Liver (tissue), 9 donors: ENCODE measurements around the gene ITPKB. TPM values are rescaled to one million over a fixed set of nuclear protein-coding genes. Genes with fewer than 3 reads are reported as not detected.
A peak's percentile ranks its signal among the peaks of the same experiment; 100 is the strongest.

Experiments
- DNase-seq: peaks from one replicate; pipeline ENCODE4 v3.0.0-alpha.2; 2017; ENCODE audit warnings: low spot score
- H3K27ac ChIP-seq, 2 donors: one replicate each; pipeline ENCODE4 v1.7.0; 2013; ENCODE audit warnings: inconsistent platforms in 2 of 2, low read length in 2 of 2, control low read depth in 1 of 2, low read depth in 1 of 2, mild to moderate bottlenecking in 1 of 2
- H3K27me3 ChIP-seq, 4 donors: one replicate each; pipeline versions ENCODE4 v1.6.1 to v1.7.0; 2013; ENCODE audit warnings: low read length in 3 of 4, inconsistent platforms in 1 of 4, mild to moderate bottlenecking in 1 of 4, moderate library complexity in 1 of 4; ENCODE audit not compliant: control insufficient read depth in 4 of 4, insufficient read depth in 4 of 4
- H3K36me3 ChIP-seq, 4 donors: one replicate each; pipeline versions ENCODE4 v1.6.1 to v1.7.0; 2013; ENCODE audit warnings: low read length in 3 of 4, mild to moderate bottlenecking in 3 of 4, low read depth in 1 of 4, moderate library complexity in 1 of 4; ENCODE audit not compliant: control insufficient read depth in 4 of 4, insufficient read depth in 3 of 4
- H3K4me1 ChIP-seq, 4 donors: one replicate each; pipeline versions ENCODE4 v1.6.1 to v1.7.0; 2013; ENCODE audit warnings: low read length in 3 of 4, mild to moderate bottlenecking in 3 of 4, moderate library complexity in 1 of 4; ENCODE audit not compliant: control insufficient read depth in 4 of 4, insufficient read depth in 4 of 4
- H3K4me3 ChIP-seq, 3 donors: one replicate each; pipeline versions ENCODE4 v1.6.1 to v1.7.0; 2013; ENCODE audit warnings: low read length in 3 of 3, control low read depth in 1 of 3, low read depth in 1 of 3, mild to moderate bottlenecking in 1 of 3
- H3K9ac ChIP-seq, 2 donors: one replicate each; pipeline ENCODE4 v1.7.0; 2013; ENCODE audit warnings: low read length in 2 of 2, mild to moderate bottlenecking in 2 of 2, moderate library complexity in 2 of 2, control low read depth in 1 of 2, low read depth in 1 of 2
- H3K9me3 ChIP-seq, 4 donors: one replicate each; pipeline versions ENCODE4 v1.6.1 to v1.7.0; 2013; ENCODE audit warnings: low read length in 3 of 4; ENCODE audit not compliant: control insufficient read depth in 4 of 4
- ATF3 ChIP-seq: IDR thresholded peaks from 2 replicates; pipeline ENCODE4 v1.6.1; 2016; ENCODE audit warnings: antibody characterized with exemption
- CTCF ChIP-seq: fragments of 150-350 bp; IDR thresholded peaks from 2 replicates; pipeline ENCODE4 v1.5.1; 2017; ENCODE audit warnings: improper control_type of control experiment, low read depth, low read length; ENCODE audit not compliant: missing input control
- FOXA1 ChIP-seq: IDR thresholded peaks from 2 replicates; pipeline ENCODE4 v1.6.1; 2016; ENCODE audit warnings: antibody characterized with exemption
- FOXA2 ChIP-seq: IDR thresholded peaks from 2 replicates; pipeline ENCODE4 v1.6.1; 2016; ENCODE audit warnings: antibody characterized with exemption
- GABPA ChIP-seq, 2 donors: IDR thresholded peaks in 1 of 2; conservative IDR thresholded peaks in 1 of 2; 2 replicates each; pipeline ENCODE4 v1.6.1; 2016; ENCODE audit warnings: antibody characterized with exemption in 2 of 2, mild to moderate bottlenecking in 1 of 2, moderate library complexity in 1 of 2
- HNF4G ChIP-seq: IDR thresholded peaks from 2 replicates; pipeline ENCODE4 v1.6.1; 2016; ENCODE audit warnings: antibody characterized with exemption
- MAX ChIP-seq: IDR thresholded peaks from 2 replicates; pipeline ENCODE4 v1.6.1; 2016; ENCODE audit warnings: antibody characterized with exemption
- NR2F2 ChIP-seq: IDR thresholded peaks from 2 replicates; pipeline ENCODE4 v1.6.1; 2016; ENCODE audit warnings: antibody characterized with exemption
- RAD21 ChIP-seq, 2 donors: IDR thresholded peaks; 2 replicates each; pipeline ENCODE4 v1.6.1; 2016; ENCODE audit warnings: antibody characterized with exemption in 2 of 2, mild to moderate bottlenecking in 2 of 2
- REST ChIP-seq: IDR thresholded peaks from 2 replicates; pipeline ENCODE4 v1.6.1; 2016; ENCODE audit warnings: antibody characterized with exemption, mild to moderate bottlenecking
- RXRA ChIP-seq, 2 donors: IDR thresholded peaks; 2 replicates each; pipeline ENCODE4 v1.6.1; 2017 to 2018; ENCODE audit warnings: antibody characterized with exemption in 2 of 2, mild to moderate bottlenecking in 1 of 2
- SP1 ChIP-seq: IDR thresholded peaks from 2 replicates; pipeline ENCODE4 v1.6.1; 2018; ENCODE audit warnings: antibody characterized with exemption, mild to moderate bottlenecking
- TAF1 ChIP-seq: conservative IDR thresholded peaks from 2 replicates; pipeline ENCODE4 v1.6.1; 2016; ENCODE audit warnings: antibody characterized with exemption, mild to moderate bottlenecking
- YY1 ChIP-seq: IDR thresholded peaks from 2 replicates; pipeline ENCODE4 v1.6.1; 2016; ENCODE audit warnings: antibody characterized with exemption, mild to moderate bottlenecking
- ZBTB33 ChIP-seq: IDR thresholded peaks from 2 replicates; pipeline ENCODE4 v1.6.1; 2016; ENCODE audit warnings: antibody characterized with exemption
- WGBS: extraction: QIAGEN DNeasy Blood & Tissue Kit; methylation state at CpG from one replicate; pipeline ENCODE4 v1.1.7; 2013; 5-methylcytosine and 5-hydroxymethylcytosine counted together
- polyA plus RNA-seq, 2 donors: library from polyadenylated mRNA; stranded (reverse) in 1 of 2; unstranded in 1 of 2; fragments of 200-250 nt in 1 of 2; fragments of >200 nt in 1 of 2; fragmentation: Nextera tagmentation in 1 of 2; extraction: Ambion mirVana in 1 of 2; gene quantifications; one replicate each; pipeline versions ENCODE4 v1.2.1 to v1.2.3, GENCODE V29; 2013 to 2015
- total RNA-seq, 2 donors: library from RNA; depleted of rRNA; stranded (reverse); fragments of >200 nt; gene quantifications; one replicate each; pipeline ENCODE4 v1.2.3, GENCODE V29; 2014
- donor health status: healthy.
- donor health status: healthy.
- donor health status: healthy.
- donor health status: healthy.
- donor health status: healthy.

Gene ITPKB
- total and polyA plus RNA-seq, 4 donors, result 0.61 to 5.8 (median 3.7) TPM

GRCh38 chr1:226692051-226692792, 46.9 kb downstream of the ITPKB start:
- Histone ChIP-seq H3K4me1 (peaks cover 0 to 9% (median 4%) of the 10 kb centered on the region in 4 donors), H3K9me3 (no peaks in the 10 kb centered on the region), H3K36me3 (no peaks in the 10 kb centered on the region), H3K4me3 (no peak overlapping the region), H3K27me3 (no peaks in the 10 kb centered on the region), H3K9ac (no peak overlapping the region), H3K27ac (no peak overlapping the region)
- TF ChIP-seq TAF1 (no peak), FOXA1 (no peak), NR2F2 (no peak), GABPA (IDR thresholded peaks at IDR 0.05 in 1 of 2, conservative IDR thresholded peaks at IDR 0.05 in 1 of 2) (no peak), MAX (no peak), HNF4G (no peak), ZBTB33 (no peak), SP1 (no peak), FOXA2 (no peak)
- 90% methylated on average over 4 of the region's 4 CpGs for WGBS
- DNase-seq, result no peak

GRCh38 chr1:226691247-226691646, 47.8 kb downstream of the ITPKB start:
- H3K36me3 ChIP-seq, result no peaks in the 10 kb centered on the region
- no peaks in the 10 kb centered on the region for H3K27me3 ChIP-seq
- TF ChIP-seq GABPA (IDR thresholded peaks at IDR 0.05 in 1 of 2, conservative IDR thresholded peaks at IDR 0.05 in 1 of 2) (no peak), REST (no peak), YY1 (no peak), RXRA (IDR thresholded peaks at IDR 0.05) (no peak), CTCF (no peak), ATF3 (no peak), FOXA2 (no peak), RAD21 (IDR thresholded peaks at IDR 0.05) (no peak), NR2F2 (no peak), FOXA1 (no peak), MAX (no peak)
- peak overlapping the region; percentile 25 to 47 for H3K27ac ChIP-seq
- peaks cover 0 to 3% (median 0%) of the 10 kb centered on the region in 4 donors for H3K4me1 ChIP-seq
- H3K9me3 ChIP-seq, result no peaks in the 10 kb centered on the region
- DNase-seq, result no peak
- peak overlapping the region in 1 of 2 donors; percentile 51 for H3K9ac ChIP-seq
- 62% methylated on average over 4 of the region's 4 CpGs for WGBS
- no peak overlapping the region for H3K4me3 ChIP-seq
